ENCODE data around the gene NREP. TPM values are rescaled to one million over a fixed set of nuclear protein-coding genes. Genes with fewer than 3 reads are reported as not detected.
"Not testable (repeated sequence)": the region's sequence is repeated elsewhere in the genome, so short reads cannot be mapped to it uniquely, and the experiment has no call there.

NREP gene
- total and polyA plus RNA-seq, 10 donors = 12.9 to 54.5 (median 32.9) TPM

- 64 to 92% (median 83%) methylated on average over 2 of the region's 2 CpGs for WGBS, 5 donors
- H3K4me1 ChIP-seq = no peaks in the 10 kb centered on the region
- H3K4me3 ChIP-seq = no peak overlapping the region
- H3K9me3 ChIP-seq = no peaks in the 10 kb centered on the region
- intact Hi-C loops (cut with DNase I; ENCODE audit: low total_unique reads) = no loop called here
- no peaks in the 10 kb centered on the region for H3K27me3 ChIP-seq (replicated peaks in 1 of 7)
- no peak overlapping the region for H3K27ac ChIP-seq
- H3K36me3 ChIP-seq = peaks cover 0 to 24% (median 0%) of the 10 kb centered on the region in 6 donors
- TF ChIP-seq POLR2A (IDR thresholded peaks at IDR 0.05) (no peak), CTCF (IDR thresholded peaks at IDR 0.05 in 8 of 11, conservative IDR thresholded peaks at IDR 0.05 in 3 of 11) (no peak), POLR2AphosphoS5 (IDR thresholded peaks at IDR 0.05) (no peak)
- DNase-seq = no peak
Measured at GRCh38 chr5:111726986-111727385, 30.0 kb downstream of the NREP start.

GRCh38 chr5:111722140-111722539 lies 34.9 kb downstream of the NREP start:
- H3K4me1 ChIP-seq = no peaks in the 10 kb centered on the region
- TF ChIP-seq POLR2AphosphoS5 (IDR thresholded peaks at IDR 0.05) (no peak), CTCF (IDR thresholded peaks at IDR 0.05 in 8 of 11, conservative IDR thresholded peaks at IDR 0.05 in 3 of 11) (no peak)
- no peak overlapping the region for H3K4me3 ChIP-seq
- no peaks in the 10 kb centered on the region for H3K27me3 ChIP-seq (replicated peaks in 1 of 7)
- WGBS, 5 donors = 61 to 91% (median 75%) methylated on average over 2 of the region's 2 CpGs
- no peak for DNase-seq
- intact Hi-C loops (cut with DNase I; ENCODE audit: low total_unique reads) = no loop called here
- no peaks in the 10 kb centered on the region for H3K9me3 ChIP-seq
- H3K36me3 ChIP-seq = no peaks in the 10 kb centered on the region
- no peak overlapping the region for H3K27ac ChIP-seq

GRCh38 chr5:111720333-111720890 lies 36.6 kb downstream of the NREP start:
- WGBS, 5 donors = 65 to 80% (median 75%) methylated on average over 2 of the region's 2 CpGs
- H3K9me3 ChIP-seq = no peaks in the 10 kb centered on the region
- no peaks in the 10 kb centered on the region for H3K4me1 ChIP-seq
- no peaks in the 10 kb centered on the region for H3K27me3 ChIP-seq (replicated peaks in 1 of 7)
- DNase-seq = no peak
- intact Hi-C loops (cut with DNase I; ENCODE audit: low total_unique reads) = no loop called here
- H3K4me3 ChIP-seq = no peak overlapping the region
- H3K27ac ChIP-seq = no peak overlapping the region
- no peak for TF ChIP-seq CTCF (IDR thresholded peaks at IDR 0.05 in 8 of 11, conservative IDR thresholded peaks at IDR 0.05 in 3 of 11)
- TF ChIP-seq POLR2A (IDR thresholded peaks at IDR 0.05) = no peak
- TF ChIP-seq POLR2AphosphoS5 (IDR thresholded peaks at IDR 0.05) = no peak
- no peaks in the 10 kb centered on the region for H3K36me3 ChIP-seq

- Histone ChIP-seq H3K4me1 (no peaks in the 10 kb centered on the region), H3K27me3 (replicated peaks in 1 of 7) (no peaks in the 10 kb centered on the region), H3K36me3 (no peaks in the 10 kb centered on the region), H3K9me3 (no peaks in the 10 kb centered on the region), H3K27ac (no peak overlapping the region), H3K4me3 (no peak overlapping the region)
- intact Hi-C loops (cut with DNase I; ENCODE audit: low total_unique reads) = no loop called here
- DNase-seq = no peak
- TF ChIP-seq POLR2AphosphoS5 (IDR thresholded peaks at IDR 0.05) = no peak
- TF ChIP-seq POLR2A (IDR thresholded peaks at IDR 0.05) = no peak
- no peak for TF ChIP-seq CTCF (IDR thresholded peaks at IDR 0.05 in 8 of 11, conservative IDR thresholded peaks at IDR 0.05 in 3 of 11)
Measured at GRCh38 chr5:111719773-111720172, 37.2 kb downstream of the NREP start.

- H3K4me3 ChIP-seq; H3K4me1 ChIP-seq; DNase-seq; H3K36me3 ChIP-seq; intact Hi-C loops (cut with DNase I; ENCODE audit: low total_unique reads); H3K27ac ChIP-seq; H3K27me3 ChIP-seq (replicated peaks in 1 of 7): not testable (repeated sequence)
- WGBS, 5 donors = 84 to 99% (median 95%) methylated on average over 3 of the region's 3 CpGs
- peaks cover 0 to 18% (median 8%) of the 10 kb centered on the region in 8 donors for H3K9me3 ChIP-seq
Measured at GRCh38 chr5:111716789-111717188, 40.2 kb downstream of the NREP start.

All from spleen (tissue), 11 donors.